MM.1S (cell line): ENCODE results near the gene SYNJ2BP.

Source experiments
- DNase-seq: peaks from one replicate; pipeline ENCODE4 v3.0.0-alpha.2; 2015
- H2AFZ ChIP-seq: fragments of 300-600 bp; sonication (generic); 2 replicates; pipeline ENCODE4 v1.6.0; 2016; ENCODE audit warnings: antibody characterized with exemption, low read length
- H3F3A ChIP-seq: fragments of 300-600 bp; sonication (generic); 2 replicates; pipeline ENCODE4 v1.6.1; 2016; ENCODE audit warnings: mild to moderate bottlenecking, antibody characterized with exemption, low read length, moderate library complexity, mixed read lengths; ENCODE audit not compliant: insufficient read depth
- H3K27ac ChIP-seq: fragments of 300-600 bp; sonication (generic); 2 replicates; pipeline ENCODE4 v1.5.1; 2016; ENCODE audit warnings: mild to moderate bottlenecking, low read length
- H3K27me3 ChIP-seq: fragments of 300-600 bp; sonication (generic); replicated peaks from 2 replicates; pipeline ENCODE4 v1.6.0; 2016; ENCODE audit warnings: low read length; ENCODE audit not compliant: insufficient read depth
- H3K36me3 ChIP-seq: fragments of 300-600 bp; sonication (generic); replicated peaks from 2 replicates; pipeline ENCODE4 v1.6.1; 2016; ENCODE audit warnings: mild to moderate bottlenecking, low read length, mixed read lengths; ENCODE audit not compliant: insufficient read depth
- H3K4me1 ChIP-seq: fragments of 300-600 bp; sonication (generic); 2 replicates; pipeline ENCODE4 v1.6.1; 2016; ENCODE audit warnings: low read length, mixed read lengths
- H3K4me2 ChIP-seq: fragments of 300-600 bp; sonication (generic); 2 replicates; pipeline ENCODE4 v1.6.0; 2016; ENCODE audit warnings: low read depth, low read length
- H3K4me3 ChIP-seq: fragments of 300-600 bp; sonication (generic); 2 replicates; pipeline ENCODE4 v1.5.1; 2016; ENCODE audit warnings: low read length, mixed read lengths
- H3K79me2 ChIP-seq: fragments of 300-600 bp; sonication (generic); 2 replicates; pipeline ENCODE4 v1.6.1; 2016; ENCODE audit warnings: mixed run types, low read length, mixed read lengths
- H3K9ac ChIP-seq: fragments of 300-600 bp; sonication (generic); 2 replicates; pipeline ENCODE4 v1.6.1; 2016; ENCODE audit warnings: low read length, mixed read lengths
- H3K9me2 ChIP-seq: fragments of 300-600 bp; sonication (generic); replicated peaks from 2 replicates; pipeline ENCODE4 v1.6.1; 2016; ENCODE audit warnings: mild to moderate bottlenecking, low read length, mixed read lengths; ENCODE audit not compliant: insufficient read depth
- H3K9me3 ChIP-seq: fragments of 300-600 bp; sonication (generic); replicated peaks from 2 replicates; pipeline ENCODE4 v1.6.1; 2016; ENCODE audit warnings: mild to moderate bottlenecking, low read length, mixed read lengths; ENCODE audit not compliant: insufficient read depth
- H4K20me1 ChIP-seq: fragments of 300-600 bp; sonication (generic); 2 replicates; pipeline ENCODE4 v1.6.1; 2016; ENCODE audit warnings: mild to moderate bottlenecking, low read length, moderate library complexity, mixed read lengths; ENCODE audit not compliant: insufficient read depth
- CTCF ChIP-seq: fragments of 300-600 bp; sonication (generic); IDR thresholded peaks from 2 replicates; pipeline ENCODE4 v1.5.1; 2016; ENCODE audit warnings: antibody characterized with exemption, low read length, mixed read lengths
- EZH2 ChIP-seq: fragments of 300-600 bp; sonication (generic); optimal IDR thresholded peaks from 2 replicates; pipeline ENCODE3; 2017; ENCODE audit warnings: low read depth, mild to moderate bottlenecking, antibody characterized with exemption, low read length, mixed read lengths
- EZH2phosphoT487 ChIP-seq: fragments of 300-600 bp; sonication (generic); IDR thresholded peaks from 2 replicates; pipeline ENCODE4 v1.6.1; 2018; ENCODE audit warnings: antibody characterized with exemption, low read length

SYNJ2BP gene

DNA sequence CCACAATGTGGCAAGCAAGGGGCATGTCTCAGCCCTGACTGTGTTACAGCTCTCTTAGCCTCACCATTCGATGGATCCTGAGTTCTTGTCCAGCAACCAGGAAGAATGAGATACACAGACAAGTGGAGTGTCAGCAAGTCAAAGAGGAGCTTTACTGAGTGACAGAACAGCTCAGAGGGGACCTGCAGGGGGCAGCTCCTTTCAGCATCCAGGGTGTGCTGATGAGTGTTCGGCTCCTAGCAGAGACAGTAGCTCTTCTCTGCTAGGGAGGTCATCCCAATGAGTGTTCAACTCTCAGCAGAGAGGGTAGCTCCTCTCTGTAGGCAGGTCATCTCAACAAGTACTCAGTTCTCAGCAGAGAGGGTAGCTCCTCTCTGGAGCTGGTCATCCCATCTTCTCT is 19.1 kb downstream of the SYNJ2BP start:
- H3K27me3 ChIP-seq: no peaks in the 10 kb centered on the region
- DNase-seq: no peak
- H3F3A ChIP-seq: no peaks in the 10 kb centered on the region
- H4K20me1 ChIP-seq: no peaks in the 10 kb centered on the region
- H3K9me3 ChIP-seq: no peaks in the 10 kb centered on the region
- H3K27ac ChIP-seq: no peak overlapping the region
- no peak overlapping the region for H3K4me3 ChIP-seq
- H3K4me2 ChIP-seq: no peak overlapping the region
- H3K9me2 ChIP-seq: no peaks in the 10 kb centered on the region
- H3K79me2 ChIP-seq: no peaks in the 10 kb centered on the region
- H3K36me3 ChIP-seq: no peaks in the 10 kb centered on the region
- no peak overlapping the region for H2AFZ ChIP-seq
- H3K4me1 ChIP-seq: no peaks in the 10 kb centered on the region
- no peak overlapping the region for H3K9ac ChIP-seq
- no peak for TF ChIP-seq EZH2
- TF ChIP-seq EZH2phosphoT487: no peak
- TF ChIP-seq CTCF: no peak

- Histone ChIP-seq H3K79me2 (no peaks in the 10 kb centered on the region), H3K4me3 (no peak overlapping the region), H3F3A (no peaks in the 10 kb centered on the region), H3K9me2 (no peaks in the 10 kb centered on the region), H3K27ac (no peak overlapping the region), H3K4me1 (no peaks in the 10 kb centered on the region), H3K9me3 (no peaks in the 10 kb centered on the region), H3K9ac (no peak overlapping the region), H2AFZ (no peak overlapping the region), H4K20me1 (no peaks in the 10 kb centered on the region), H3K36me3 (no peaks in the 10 kb centered on the region), H3K27me3 (no peaks in the 10 kb centered on the region), H3K4me2 (no peak overlapping the region)
- TF ChIP-seq CTCF (no peak), EZH2phosphoT487 (no peak), EZH2 (no peak)
- DNase-seq: no peak
Observed at GRCh38 chr14:70394674-70395306, 22.1 kb downstream of the SYNJ2BP start.

GRCh38 chr14:70392676-70393075 is 24.2 kb downstream of the SYNJ2BP start:
- Histone ChIP-seq H3K27ac (no peak overlapping the region), H3K9ac (no peak overlapping the region), H3K4me1 (no peaks in the 10 kb centered on the region)

More at GRCh38 chr14:70392676-70393075, 24.2 kb downstream of the SYNJ2BP start:
- Histone ChIP-seq H3K4me3 (no peak overlapping the region), H3F3A (no peaks in the 10 kb centered on the region), H3K79me2 (no peaks in the 10 kb centered on the region), H3K36me3 (no peaks in the 10 kb centered on the region), H3K27me3 (no peaks in the 10 kb centered on the region), H3K9me3 (no peaks in the 10 kb centered on the region), H3K4me2 (no peak overlapping the region), H3K9me2 (no peaks in the 10 kb centered on the region), H2AFZ (no peak overlapping the region), H4K20me1 (no peaks in the 10 kb centered on the region)
- TF ChIP-seq EZH2phosphoT487 (no peak), EZH2 (no peak), CTCF (no peak)
- no peak for DNase-seq
